HG03342 (cell line): Measurements from ENCODE around the gene AAK1.
"Not testable (repeated sequence)": the region's sequence is repeated elsewhere in the genome, so short reads cannot be mapped to it uniquely, and the experiment has no call there.

Experiments
- ATAC-seq: cut with Tn5 transposase; IDR thresholded peaks from one replicate; pipeline ENCODE4 v1.9.1; 2021; ENCODE audit warnings: mild to moderate bottlenecking, moderate library complexity; ENCODE audit not compliant: unreplicated experiment

The AAK1 gene

GRCh38 chr2:69660637-69661036 lies 17.1 kb upstream of the AAK1 start:
- no peak for ATAC-seq

- ATAC-seq: no peak
Observed at GRCh38 chr2:69659941-69660483, 16.5 kb upstream of the AAK1 start.

GRCh38 chr2:69659349-69659748 lies 15.8 kb upstream of the AAK1 start:
- ATAC-seq: no peak

GRCh38 chr2:69652206-69652605 lies 8.7 kb upstream of the AAK1 start:
- no peak for ATAC-seq

- not testable (repeated sequence) for ATAC-seq
Observed at GRCh38 chr2:69647196-69647595, 3.7 kb upstream of the AAK1 start.

GRCh38 chr2:69646714-69647113 lies 3.2 kb upstream of the AAK1 start:
- ATAC-seq: no peak

GRCh38 chr2:69645921-69646320 lies 2.4 kb upstream of the AAK1 start:
- ATAC-seq: no peak

GRCh38 chr2:69645031-69645431 lies 1.5 kb upstream of the AAK1 start:
- no peak for ATAC-seq

- peak; percentile 0 for ATAC-seq
Observed at GRCh38 chr2:69644506-69644979, 1.0 kb upstream of the AAK1 start.

- no peak for ATAC-seq
Observed at GRCh38 chr2:69642709-69643601, 584 bp downstream of the AAK1 start.

GRCh38 chr2:69641887-69642708 lies 1.4 kb downstream of the AAK1 start:
- no peak for ATAC-seq

- no peak for ATAC-seq
Observed at GRCh38 chr2:69641471-69641870, 2.1 kb downstream of the AAK1 start.

GRCh38 chr2:69639266-69639665 lies 4.3 kb downstream of the AAK1 start:
- no peak for ATAC-seq

- no peak for ATAC-seq
Observed at GRCh38 chr2:69638630-69639029, 4.9 kb downstream of the AAK1 start.

- no peak for ATAC-seq
Observed at GRCh38 chr2:69637923-69638322, 5.6 kb downstream of the AAK1 start.

GRCh38 chr2:69636395-69636794 lies 7.1 kb downstream of the AAK1 start:
- ATAC-seq: no peak

- ATAC-seq: no peak
Observed at GRCh38 chr2:69635432-69635831, 8.1 kb downstream of the AAK1 start.

- ATAC-seq: no peak
Observed at GRCh38 chr2:69634196-69634821, 9.2 kb downstream of the AAK1 start.

- no peak for ATAC-seq
Observed at GRCh38 chr2:69631402-69631801, 12.1 kb downstream of the AAK1 start.

- no peak for ATAC-seq
Observed at GRCh38 chr2:69629921-69630608, 13.5 kb downstream of the AAK1 start.
